K562 (cell line): ENCODE data around the gene CCDC186. TPM values are rescaled to one million over a fixed set of nuclear protein-coding genes. Genes with fewer than 3 reads are reported as not detected.

Experiments used
- ATAC-seq: fragments of 200-7000 bp; cut with Tn5 transposase; 3 replicates; pipeline ENCODE4 v1.9.1; 2020; ENCODE audit warnings: moderate library complexity
- BruUV-seq: library from RNA; stranded (reverse); fragments of 400-500 nt; replicated peaks from 2 replicates; lab custom pipeline; 2021; lab: Mats Ljungman, UMichigan
- CTCF ChIA-PET: fragments of 300-600 bp; formaldehyde crosslinking; extraction: SDS; loops from one replicate; lab custom pipeline; 2021; ENCODE audit warnings: low intra/inter-chr PET ratio; lab: Yijun Ruan, JAX
- POLR2A ChIA-PET: fragments of 300-600, 350-650 bp; sonication (Branson Sonifier 250); formaldehyde crosslinking; extraction: SDS; loops from one replicate; lab custom pipeline; 2021; ENCODE audit warnings: antibody characterized with exemption, inconsistent platforms; lab: Yijun Ruan, JAX
- DNase-seq, 4 experiments: peaks; one replicate each; pipeline versions ENCODE4 v3.0.0 to v3.0.0-alpha.2; 2011 to 2018; ENCODE audit warnings: low spot score in 3 of 4, mixed read lengths in 3 of 4; ENCODE audit errors: extremely low read depth in 1 of 4
- FAIRE-seq: peaks from 2 replicates; lab custom pipeline; 2011; peaks lifted over from hg19 to GRCh38; lab: Jason Lieb, UNC
- H2AFZ ChIP-seq: 2 replicates; pipeline ENCODE4 v1.6.0; 2011; ENCODE audit warnings: low read depth, low read length, control low read depth, inconsistent platforms
- H3K27ac ChIP-seq: fragments of 200-600 bp; 3 replicates; pipeline ENCODE4 v1.8.0; 2011; ENCODE audit warnings: low read depth, mild to moderate bottlenecking, control low read depth, inconsistent platforms, low read length, moderate library complexity, mixed read lengths; ENCODE audit errors: extremely low read depth
- H3K27me3 ChIP-seq, 2 experiments: fragments of 300-600 bp in 1 of 2; 2 replicates in 1 of 2; 3 replicates in 1 of 2; pipeline versions ENCODE4 v1.6.0 to v1.8.0; 2011; ENCODE audit warnings: inconsistent platforms in 2 of 2, low read length in 2 of 2, mild to moderate bottlenecking in 1 of 2, mixed read lengths in 1 of 2, moderate library complexity in 1 of 2; ENCODE audit not compliant: control insufficient read depth in 2 of 2, insufficient read depth in 2 of 2
- H3K36me3 ChIP-seq: fragments of 300-600 bp; 3 replicates; pipeline ENCODE4 v1.8.0; 2011; ENCODE audit warnings: mild to moderate bottlenecking, low read length, inconsistent platforms; ENCODE audit not compliant: control insufficient read depth, insufficient read depth
- H3K4me1 ChIP-seq, 2 experiments: fragments of 200-600 bp in 1 of 2; replicated peaks in 1 of 2; 2 replicates in 1 of 2; 3 replicates in 1 of 2; pipeline versions ENCODE4 v1.5.1 to v1.8.0; 2011; ENCODE audit warnings: inconsistent platforms in 2 of 2, low read length in 2 of 2, mild to moderate bottlenecking in 1 of 2, mixed read lengths in 1 of 2, moderate library complexity in 1 of 2; ENCODE audit not compliant: control insufficient read depth in 2 of 2, insufficient read depth in 2 of 2
- H3K4me2 ChIP-seq: 2 replicates; pipeline ENCODE4 v1.6.1; 2011; ENCODE audit warnings: low read length, control low read depth, inconsistent platforms, mixed read lengths; ENCODE audit not compliant: insufficient read depth
- H3K4me3 ChIP-seq: fragments of 200-600 bp; sonication (generic), shearing (Covaris generic); 2 replicates; pipeline ENCODE4 v1.5.1; 2016; ENCODE audit warnings: control low read depth, inconsistent platforms
- H3K79me2 ChIP-seq: fragments of 200-600 bp; 3 replicates; pipeline ENCODE4 v1.8.0; 2011; ENCODE audit warnings: low read length, inconsistent platforms; ENCODE audit not compliant: control insufficient read depth, insufficient read depth
- H3K9ac ChIP-seq, 2 experiments: 2 replicates each; pipeline versions ENCODE4 v1.6.0 to v1.6.1; 2011; ENCODE audit warnings: low read depth in 2 of 2, low read length in 2 of 2, control low read depth in 1 of 2, inconsistent platforms in 1 of 2, mild to moderate bottlenecking in 1 of 2, mixed read lengths in 1 of 2; ENCODE audit not compliant: insufficient read depth in 1 of 2
- H3K9me1 ChIP-seq: one replicate; pipeline ENCODE4 v1.6.0; 2011; ENCODE audit warnings: inconsistent platforms, mild to moderate bottlenecking, low read length, moderate library complexity; ENCODE audit not compliant: control insufficient read depth, insufficient read depth
- H3K9me3 ChIP-seq: replicated peaks from 2 replicates; pipeline ENCODE4 v1.5.1; 2011; ENCODE audit warnings: low read depth, low read length, inconsistent platforms; ENCODE audit not compliant: control insufficient read depth, insufficient read depth
- H4K20me1 ChIP-seq: replicated peaks from 2 replicates; pipeline ENCODE4 v1.6.1; 2011; ENCODE audit warnings: low read length, inconsistent platforms, mixed read lengths; ENCODE audit not compliant: control insufficient read depth, insufficient read depth
- ARHGAP35 ChIP-seq: fragments of 450-650 bp; IDR thresholded peaks from 2 replicates; pipeline ENCODE4 v1.6.1; 2018; ENCODE audit not compliant: partially characterized antibody
- ARID1B ChIP-seq: fragments of 450-650 bp; IDR thresholded peaks from 2 replicates; pipeline ENCODE4 v1.6.1; 2016; ENCODE audit warnings: antibody characterized with exemption, mild to moderate bottlenecking, inconsistent platforms
- CHCHD3 ChIP-seq: fragments of 250-450 bp; sonication (Bioruptor Pico); IDR thresholded peaks from 2 replicates; pipeline ENCODE4 v2.1.2; 2022; ENCODE audit warnings: mild to moderate bottlenecking
- CTBP1 ChIP-seq: fragments of 450-650 bp; IDR thresholded peaks from 2 replicates; pipeline ENCODE4 v1.6.1; 2016; ENCODE audit warnings: borderline replicate concordance
- EP300 ChIP-seq: IDR thresholded peaks from 2 replicates; pipeline ENCODE4 v1.6.1; 2012; ENCODE audit warnings: low read length, improper control_type of control experiment
- HNRNPLL ChIP-seq: fragments of 200-400 bp; formaldehyde crosslinking; IDR thresholded peaks from 2 replicates; pipeline ENCODE4 v1.6.1; 2017; ENCODE audit warnings: low read length, low read depth, mild to moderate bottlenecking; ENCODE audit not compliant: poor library complexity, severe bottlenecking
- NFATC3 ChIP-seq: fragments of 450-650 bp; IDR thresholded peaks from 2 replicates; pipeline ENCODE4 v1.6.1; 2017; ENCODE audit warnings: mild to moderate bottlenecking
- POLR2A ChIP-seq: fragments of 450-650 bp; conservative IDR thresholded peaks from 2 replicates; pipeline ENCODE4 v1.6.1; 2016
- SMARCA5 ChIP-seq: fragments of 450-650 bp; IDR thresholded peaks from 2 replicates; pipeline ENCODE4 v1.6.1; 2016
- ZBTB1 ChIP-seq: sonication (generic); formaldehyde crosslinking; IDR thresholded peaks from 2 replicates; pipeline ENCODE4 v1.8.1; 2023; ENCODE audit warnings: missing genetic modification reagents, low read depth, mild to moderate bottlenecking, borderline replicate concordance
- ZFP36 ChIP-seq: fragments of 150-350 bp; IDR thresholded peaks from 2 replicates; pipeline ENCODE4 v1.6.1; 2018; ENCODE audit warnings: low read length, low read depth; ENCODE audit not compliant: partially characterized antibody
- ZFPM2 ChIP-seq: fragments of 250-450 bp; sonication (Bioruptor Pico); IDR thresholded peaks from 2 replicates; pipeline ENCODE4 v1.5.1; 2022; ENCODE audit warnings: mild to moderate bottlenecking
- ZNF146 ChIP-seq: IDR thresholded peaks from one replicate; pipeline ENCODE4 v1.6.1; 2018; ENCODE audit warnings: missing compliant biosample characterization; ENCODE audit not compliant: unreplicated experiment
- ZNF263 ChIP-seq: sonication (generic); formaldehyde crosslinking; IDR thresholded peaks from 2 replicates; pipeline ENCODE4 v1.8.0; 2022; ENCODE audit warnings: mild to moderate bottlenecking, missing genetic modification reagents, borderline replicate concordance
- WGBS: fragments of 100-300 bp; shearing (Covaris generic); methylation state at CpG from one replicate; pipeline ENCODE4 v1.1.6; 2016; ENCODE audit warnings: low coverage, mixed read lengths; ENCODE audit not compliant: insufficient coverage; ENCODE audit errors: missing lambda C conversion rate; 5-methylcytosine and 5-hydroxymethylcytosine counted together
- in situ Hi-C: fragments of 300-500 bp; cut with MboI; formaldehyde crosslinking; loops from 4 replicates; pipeline ENCODE4 v1.15.0; 2018; ENCODE audit warnings: inconsistent platforms, mixed read lengths
- intact Hi-C: fragments of 100-400 bp; cut with micrococcal nuclease; formaldehyde crosslinking; loops from 2 replicates; pipeline ENCODE4 v1.14.2; 2022
- polyA plus RNA-seq, 8 experiments: library from polyadenylated mRNA; depleted of rRNA in 4 of 8; stranded (reverse) in 5 of 8; unstranded in 3 of 8; fragments of >200 nt; fragmentation: Nextera tagmentation in 2 of 8; fragmentation: Illumina TruSeq in 1 of 8; extraction: Ambion mirVana in 2 of 8; extraction: Trizol in 1 of 8; gene quantifications; 2 replicates each; pipeline versions ENCODE4 v1.2.1 to v1.2.3, GENCODE V29; 2011 to 2014; ENCODE audit warnings: inconsistent platforms in 1 of 8, missing spikeins in 1 of 8
- total RNA-seq, 7 experiments: library from RNA; depleted of rRNA in 6 of 7; stranded (reverse); fragments of >200 nt in 6 of 7; fragmentation: Illumina TruSeq in 2 of 7; extraction: Trizol in 2 of 7; gene quantifications; 2 replicates each; pipeline versions ENCODE4 v1.2.1 to v1.2.3, GENCODE V29; 2011 to 2021; ENCODE audit warnings: low replicate concordance in 1 of 7
- TF ChIP-seq, protein P1 (sequence below), 2 experiments: IDR thresholded peaks; 2 replicates each; pipeline ENCODE4 v1.6.1; 2011; ENCODE audit warnings: borderline replicate concordance in 1 of 2, control low read depth in 1 of 2, low read depth in 1 of 2, low read length in 1 of 2, mild to moderate bottlenecking in 1 of 2, mixed read lengths in 1 of 2, moderate library complexity in 1 of 2; ENCODE audit not compliant: insufficient read depth in 1 of 2, insufficient read length in 1 of 2, poor library complexity in 1 of 2, severe bottlenecking in 1 of 2; ENCODE audit errors: extremely low read depth in 1 of 2
- TF ChIP-seq, protein P2 (sequence below): fragments of 450-650 bp; formaldehyde crosslinking; IDR thresholded peaks from 2 replicates; pipeline ENCODE4 v1.4.0; 2020; ENCODE audit warnings: mild to moderate bottlenecking, moderate library complexity
- TF ChIP-seq, protein P3 (sequence below): sonication (generic); formaldehyde crosslinking; IDR thresholded peaks from 2 replicates; pipeline ENCODE4 v1.8.1; 2023; ENCODE audit warnings: mild to moderate bottlenecking, missing genetic modification reagents, moderate library complexity

CCDC186 gene
- total and polyA plus RNA-seq, 9 of the 15 experiments (the other 6 are each of a cell fraction or from before 2014, with no cell fraction given), result 2.0 to 7.5 (median 4.7) TPM

GRCh38 chr10:114179747-114180146 is 5.7 kb upstream of the CCDC186 start:
- Histone ChIP-seq H3K27ac (no peak overlapping the region), H3K4me1 (no peaks in the 10 kb centered on the region; a peak in 1 of 5 replicates), H3K9ac (no peak overlapping the region), H4K20me1 (no peaks in the 10 kb centered on the region), H3K36me3 (no peaks in the 10 kb centered on the region), H3K27me3 (no peaks in the 10 kb centered on the region; a peak in 2 of 5 replicates), H3K4me3 (no peak overlapping the region), H3K9me3 (no peaks in the 10 kb centered on the region), H2AFZ (no peak overlapping the region), H3K79me2 (no peaks in the 10 kb centered on the region), H3K9me1 (no peaks in the 10 kb centered on the region), H3K4me2 (no peak overlapping the region)
- peak; percentile 38; the same call in 1 of the 3 replicates for ATAC-seq
- ChIA-PET POLR2A (no interaction called here), CTCF (no interaction called here)
- in situ Hi-C loops, result no loop called here
- intact Hi-C loops, result no loop called here
- WGBS, result 10% methylated on average over 8 of the region's 8 CpGs
- TF ChIP-seq POLR2A (no peak), ZBTB1 (no peak), ARHGAP35 (no peak), EP300 (no peak), ZNF263 (CRISPR knock-in tag) (no peak), ZFP36 (no peak), SMARCA5 (no peak), ZNF146 (no peak), HNRNPLL (no peak), ARID1B (no peak), CHCHD3 (no peak), NFATC3 (no peak), ZFPM2 (CRISPR knock-in tag) (no peak), CTBP1 (no peak)
- TF ChIP-seq, protein P1, sequence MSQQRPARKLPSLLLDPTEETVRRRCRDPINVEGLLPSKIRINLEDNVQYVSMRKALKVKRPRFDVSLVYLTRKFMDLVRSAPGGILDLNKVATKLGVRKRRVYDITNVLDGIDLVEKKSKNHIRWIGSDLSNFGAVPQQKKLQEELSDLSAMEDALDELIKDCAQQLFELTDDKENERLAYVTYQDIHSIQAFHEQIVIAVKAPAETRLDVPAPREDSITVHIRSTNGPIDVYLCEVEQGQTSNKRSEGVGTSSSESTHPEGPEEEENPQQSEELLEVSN (IDR thresholded peaks at IDR 0.05; ENCODE audit: borderline replicate concordance in 1 of 2, extremely low read depth in 1 of 2, insufficient read depth in 1 of 2, insufficient read length in 1 of 2, low read depth in 1 of 2, low read length in 1 of 2, poor library complexity in 1 of 2, severe bottlenecking in 1 of 2), result no peak
- TF ChIP-seq, protein P2, sequence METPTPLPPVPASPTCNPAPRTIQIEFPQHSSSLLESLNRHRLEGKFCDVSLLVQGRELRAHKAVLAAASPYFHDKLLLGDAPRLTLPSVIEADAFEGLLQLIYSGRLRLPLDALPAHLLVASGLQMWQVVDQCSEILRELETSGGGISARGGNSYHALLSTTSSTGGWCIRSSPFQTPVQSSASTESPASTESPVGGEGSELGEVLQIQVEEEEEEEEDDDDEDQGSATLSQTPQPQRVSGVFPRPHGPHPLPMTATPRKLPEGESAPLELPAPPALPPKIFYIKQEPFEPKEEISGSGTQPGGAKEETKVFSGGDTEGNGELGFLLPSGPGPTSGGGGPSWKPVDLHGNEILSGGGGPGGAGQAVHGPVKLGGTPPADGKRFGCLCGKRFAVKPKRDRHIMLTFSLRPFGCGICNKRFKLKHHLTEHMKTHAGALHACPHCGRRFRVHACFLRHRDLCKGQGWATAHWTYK (CRISPR knock-in tag), result no peak
- TF ChIP-seq, protein P3, sequence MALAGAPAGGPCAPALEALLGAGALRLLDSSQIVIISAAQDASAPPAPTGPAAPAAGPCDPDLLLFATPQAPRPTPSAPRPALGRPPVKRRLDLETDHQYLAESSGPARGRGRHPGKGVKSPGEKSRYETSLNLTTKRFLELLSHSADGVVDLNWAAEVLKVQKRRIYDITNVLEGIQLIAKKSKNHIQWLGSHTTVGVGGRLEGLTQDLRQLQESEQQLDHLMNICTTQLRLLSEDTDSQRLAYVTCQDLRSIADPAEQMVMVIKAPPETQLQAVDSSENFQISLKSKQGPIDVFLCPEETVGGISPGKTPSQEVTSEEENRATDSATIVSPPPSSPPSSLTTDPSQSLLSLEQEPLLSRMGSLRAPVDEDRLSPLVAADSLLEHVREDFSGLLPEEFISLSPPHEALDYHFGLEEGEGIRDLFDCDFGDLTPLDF, result no peak
- no peak for DNase-seq
- no TSS peak for BruUV-seq
- FAIRE-seq, result no peak
